Measurements from ENCODE around the gene TMEM121B.

Gene TMEM121B

GRCh38 chr22:17137170-17137569 is 16.0 kb upstream of the TMEM121B start:
- no peak overlapping the region for H3K27ac ChIP-seq
- TF ChIP-seq, protein P1, sequence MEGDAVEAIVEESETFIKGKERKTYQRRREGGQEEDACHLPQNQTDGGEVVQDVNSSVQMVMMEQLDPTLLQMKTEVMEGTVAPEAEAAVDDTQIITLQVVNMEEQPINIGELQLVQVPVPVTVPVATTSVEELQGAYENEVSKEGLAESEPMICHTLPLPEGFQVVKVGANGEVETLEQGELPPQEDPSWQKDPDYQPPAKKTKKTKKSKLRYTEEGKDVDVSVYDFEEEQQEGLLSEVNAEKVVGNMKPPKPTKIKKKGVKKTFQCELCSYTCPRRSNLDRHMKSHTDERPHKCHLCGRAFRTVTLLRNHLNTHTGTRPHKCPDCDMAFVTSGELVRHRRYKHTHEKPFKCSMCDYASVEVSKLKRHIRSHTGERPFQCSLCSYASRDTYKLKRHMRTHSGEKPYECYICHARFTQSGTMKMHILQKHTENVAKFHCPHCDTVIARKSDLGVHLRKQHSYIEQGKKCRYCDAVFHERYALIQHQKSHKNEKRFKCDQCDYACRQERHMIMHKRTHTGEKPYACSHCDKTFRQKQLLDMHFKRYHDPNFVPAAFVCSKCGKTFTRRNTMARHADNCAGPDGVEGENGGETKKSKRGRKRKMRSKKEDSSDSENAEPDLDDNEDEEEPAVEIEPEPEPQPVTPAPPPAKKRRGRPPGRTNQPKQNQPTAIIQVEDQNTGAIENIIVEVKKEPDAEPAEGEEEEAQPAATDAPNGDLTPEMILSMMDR (conservative IDR thresholded peaks at IDR 0.05): no peak
- TF ChIP-seq ZFX (IDR thresholded peaks at IDR 0.05): no peak

GRCh38 chr22:17135153-17135760 is 14.1 kb upstream of the TMEM121B start:
- TF ChIP-seq ZFX (IDR thresholded peaks at IDR 0.05): no peak
- TF ChIP-seq, protein P1 (conservative IDR thresholded peaks at IDR 0.05): no peak
- H3K27ac ChIP-seq: no peak overlapping the region

- H3K27ac ChIP-seq: no peak overlapping the region
- TF ChIP-seq, protein P1 (conservative IDR thresholded peaks at IDR 0.05): no peak
- TF ChIP-seq ZFX (IDR thresholded peaks at IDR 0.05): no peak
These were observed 12.0 kb upstream of the TMEM121B start for GRCh38 chr22:17133137-17133536.

DNA sequence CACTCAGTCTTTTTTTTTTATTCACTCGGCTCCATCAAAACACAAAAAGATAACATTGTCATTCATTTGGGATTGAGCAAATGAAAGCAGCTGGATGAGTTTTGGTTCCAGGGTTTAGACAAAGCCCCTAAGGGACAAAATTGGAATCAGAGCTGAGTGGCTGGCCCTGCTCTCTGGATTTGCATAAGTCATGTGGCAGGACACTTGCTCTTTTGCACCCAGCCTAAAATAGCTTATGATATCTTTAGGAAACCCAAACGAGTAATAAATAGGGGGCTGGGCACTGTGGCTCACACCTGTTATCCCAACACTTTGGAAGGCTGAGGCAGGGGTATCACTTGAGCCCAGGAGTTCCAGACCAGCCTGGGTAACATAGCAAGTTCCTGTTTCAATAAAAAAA is 11.0 kb upstream of the TMEM121B start:
- H3K27ac ChIP-seq: no peak overlapping the region

DNA sequence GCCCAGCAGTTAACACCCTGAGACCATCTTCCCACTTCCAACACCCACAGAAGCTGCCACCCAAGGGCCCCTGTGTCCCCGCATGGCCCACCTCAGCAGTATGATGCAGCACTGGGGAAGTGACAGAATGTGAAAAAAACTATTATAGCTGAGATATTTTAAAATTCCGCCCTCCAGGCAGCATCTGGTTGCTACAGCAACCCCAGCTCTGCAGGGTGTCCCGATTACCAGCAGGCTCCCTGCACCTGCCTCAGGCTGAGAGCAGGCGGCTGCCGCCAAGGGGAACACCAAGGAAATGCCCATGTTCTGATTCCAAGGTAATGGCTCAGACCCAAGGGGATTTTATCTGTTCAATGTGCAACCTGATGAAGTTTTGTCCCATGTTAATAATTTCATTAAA is 10.5 kb upstream of the TMEM121B start:
- TF ChIP-seq, protein P1 (conservative IDR thresholded peaks at IDR 0.05): no peak
- TF ChIP-seq ZFX (IDR thresholded peaks at IDR 0.05): no peak
- no peak overlapping the region for H3K27ac ChIP-seq

More for the DNA sequence above, 11.0 kb upstream of the TMEM121B start:
- no peak for TF ChIP-seq ZFX (IDR thresholded peaks at IDR 0.05)
- TF ChIP-seq, protein P1 (conservative IDR thresholded peaks at IDR 0.05): no peak

GRCh38 chr22:17130199-17130598 is 9.0 kb upstream of the TMEM121B start:
- TF ChIP-seq, protein P1 (conservative IDR thresholded peaks at IDR 0.05): no peak
- TF ChIP-seq ZFX (IDR thresholded peaks at IDR 0.05): no peak
- H3K27ac ChIP-seq: no peak overlapping the region

DNA sequence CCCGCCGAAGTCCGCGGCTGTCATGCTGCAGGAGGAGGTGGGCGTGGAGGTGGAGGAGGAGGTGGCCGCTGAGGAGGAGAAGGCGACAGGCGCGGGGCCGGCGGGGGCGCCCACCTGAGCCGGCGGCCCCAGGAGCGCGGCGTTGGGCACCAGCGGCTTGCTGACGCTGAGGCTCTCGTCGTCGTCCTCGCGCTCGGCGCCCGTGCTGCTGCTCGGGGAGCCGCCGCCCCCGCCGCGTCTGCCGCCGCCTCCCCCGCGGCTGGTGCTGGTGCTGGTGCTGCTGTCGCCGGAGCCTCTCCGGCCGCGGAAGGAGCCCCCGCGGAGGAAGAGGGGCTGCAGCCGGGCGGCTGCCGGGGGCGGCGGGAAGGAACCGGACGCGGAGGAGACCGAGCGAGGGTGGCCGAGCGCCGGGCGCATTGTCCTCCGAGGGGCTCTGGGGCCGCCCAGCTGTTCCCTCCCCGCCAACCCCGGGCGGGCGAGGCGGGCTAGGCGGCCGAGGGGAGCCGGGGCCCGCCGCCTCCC is 388 bp downstream of the TMEM121B start:
- TF ChIP-seq, protein P1 (conservative IDR thresholded peaks at IDR 0.05): no peak; the same call in 1 of the 2 replicates
- no peak for TF ChIP-seq ZFX (IDR thresholded peaks at IDR 0.05)
- no peak overlapping the region for H3K27ac ChIP-seq

Data from C4-2B (cell line).